Heart left ventricle (tissue), 16 donors: ENCODE measurements around the gene XCL1. TPM values are rescaled to one million over a fixed set of nuclear protein-coding genes. Genes with fewer than 3 reads are reported as not detected.
A peak's percentile ranks its signal among the peaks of the same experiment; 100 is the strongest.

Experiments used
- ATAC-seq, 4 donors: fragments of 200-7000 bp; cut with Tn5 transposase; one replicate each; pipeline ENCODE4 v1.9.1; 2020 to 2022; ENCODE audit warnings: moderate library complexity in 4 of 4, mild to moderate bottlenecking in 3 of 4, moderate number of reproducible peaks in 1 of 4
- DNase-seq, 5 donors: peaks; one replicate each; pipeline ENCODE4 v3.0.0-alpha.2; 2020
- H3K27ac ChIP-seq, 12 donors: fragments of 200-600 bp; sonication (generic) in 4 of 12; one replicate each; pipeline versions ENCODE4 v1.5.0 to v1.8.0; 2016 to 2022; ENCODE audit warnings: mild to moderate bottlenecking in 2 of 12
- H3K27me3 ChIP-seq, 9 donors: fragments of 200-600 bp; sonication (generic) in 2 of 9; one replicate each; pipeline versions ENCODE4 v1.5.1 to v1.8.0; 2016 to 2022; ENCODE audit warnings: mild to moderate bottlenecking in 3 of 9
- H3K36me3 ChIP-seq, 9 donors: fragments of 200-600 bp; sonication (generic) in 2 of 9; one replicate each; pipeline versions ENCODE4 v1.5.0 to v1.8.0; 2018 to 2022; ENCODE audit warnings: mild to moderate bottlenecking in 2 of 9
- H3K4me1 ChIP-seq, 12 donors: fragments of 200-600 bp; sonication (generic) in 4 of 12; one replicate each; pipeline versions ENCODE4 v1.5.0 to v1.8.0; 2016 to 2022; ENCODE audit warnings: mild to moderate bottlenecking in 3 of 12
- H3K4me3 ChIP-seq, 12 donors: fragments of 200-600 bp; sonication (generic) in 4 of 12; one replicate each; pipeline versions ENCODE4 v1.5.0 to v1.8.0; 2017 to 2022; ENCODE audit warnings: mild to moderate bottlenecking in 9 of 12, moderate library complexity in 4 of 12
- H3K9me3 ChIP-seq, 12 donors: fragments of 200-600 bp; sonication (generic) in 4 of 12; one replicate each; pipeline versions ENCODE4 v1.5.0 to v1.8.0; 2016 to 2022; ENCODE audit warnings: mild to moderate bottlenecking in 1 of 12
- CTCF ChIP-seq, 12 donors: fragments of 200-600 bp; sonication (generic) in 4 of 12; IDR thresholded peaks; one replicate each; pipeline versions ENCODE4 v1.5.0 to v1.8.0; 2018 to 2022; ENCODE audit warnings: antibody characterized with exemption in 12 of 12, mild to moderate bottlenecking in 5 of 12
- POLR2A ChIP-seq, 2 donors: fragments of 450-650 bp; IDR thresholded peaks; one replicate each; pipeline ENCODE4 v1.6.1; 2017; ENCODE audit warnings: antibody characterized with exemption in 2 of 2, mild to moderate bottlenecking in 2 of 2, moderate library complexity in 2 of 2
- WGBS, 4 donors: extraction: QIAGEN DNeasy Blood & Tissue Kit in 2 of 4; methylation state at CpG; one replicate each; pipeline versions ENCODE4 v1.1.5 to v1.1.7; 2013 to 2018; 5-methylcytosine and 5-hydroxymethylcytosine counted together
- intact Hi-C, 10 donors: fragments of 100-400 bp; cut with DNase I; formaldehyde crosslinking; loops; one replicate each; pipeline versions ENCODE4 v1.11.1 to v1.14.2; 2022
- polyA plus RNA-seq, 2 donors: library from polyadenylated mRNA; stranded (reverse); fragments of 200-250 nt; gene quantifications; one replicate each; pipeline ENCODE4 v1.2.3, GENCODE V29; 2013
- total RNA-seq, 9 donors: library from RNA; depleted of rRNA in 2 of 9; stranded (reverse); fragments of >200 nt in 2 of 9; fragmentation: NEBNext Ultra II Directional in 3 of 9; extraction: Animal tissue kit (Norgen Biotek cat#: 25700) in 3 of 9; gene quantifications; one replicate each; pipeline versions ENCODE4 v1.1.0 to v1.2.4, GENCODE V29; 2016 to 2023
- donor health status: ischemic (EF 13 %, LVEDD 7.1; RV severe dilation, severe dysfunction).
- donor health status: healthy with polysubstance abuse.
- donor health status: DM: no; HTN: yes; CAD: no.
- donor health status: DM: no; HTN: no; CAD: no.
- donor health status: ischemic (EF 25% LVEDD 6.9; RV normal size, moderate dysfunction).
- donor health status: ischemic (EF 25% LVEDD 5.7; RV mildly dilated, moderate dysfunction).
- donor health status: healthy.
- donor health status: DM: yes; HTN: yes; CAD: no.
- donor health status: ischemic (EF 35%, LVEDD 5.7; RV mildly dilated, moderate dysfunction).
- donor health status: nonischemic (EF 11% LVEDD 7.7; RV severe dilation, severe dysfunction).
- donor health status: DM: yes; HTN: yes; CAD: no.
- donor health status: PGD.
- donor health status: ischemic (EF 29% LVEDD 5.4; RV normal size, mild dysfunction).
- donor health status: nonischemic (EF 23%, LVEDD 6.1; RV moderate dilation, normal function).

XCL1 gene
- total and polyA plus RNA-seq, 11 donors: 0.14 to 2.3 (median 0.91) TPM; not detected in 5

- Histone ChIP-seq H3K4me1 (peaks cover 0 to 17% (median under 1%) of the 10 kb centered on the region in 12 donors), H3K9me3 (no peaks in the 10 kb centered on the region), H3K4me3 (no peak overlapping the region), H3K27me3 (no peaks in the 10 kb centered on the region), H3K36me3 (no peaks in the 10 kb centered on the region), H3K27ac (no peak overlapping the region)
- TF ChIP-seq CTCF (IDR thresholded peaks at IDR 0.05): peak; percentile 68 to 90 (median 82)
- TF ChIP-seq POLR2A (IDR thresholded peaks at IDR 0.05): no peak
- peak; percentile 63 to 91 (median 90) for ATAC-seq
- intact Hi-C loops: loop anchor here (1.0 to 10.0 kb wide), 11 partner anchors 259 to 944 kb away; partner anchors contain the start of gene ATP1B1 (in 1 of the 10)
- WGBS, 4 donors: 29 to 36% (median 32%) methylated on average over 4 of the region's 4 CpGs
- peak; percentile 69 to 86 (median 79) for DNase-seq
Measured at GRCh38 chr1:168603501-168604110, 27.2 kb downstream of the XCL1 start.

- no peak overlapping the region for H3K4me3 ChIP-seq
- intact Hi-C loops: loop anchor here in 9 of 10 donors (2.0 to 10.0 kb wide), 6 partner anchors 261 to 939 kb away; partner anchors contain the start of gene ATP1B1 (in 1 of the 9)
- H3K27ac ChIP-seq: no peak overlapping the region
- H3K9me3 ChIP-seq: no peaks in the 10 kb centered on the region
- H3K4me1 ChIP-seq: peaks cover 0 to 21% (median 8%) of the 10 kb centered on the region in 12 donors
- DNase-seq (no peak), ATAC-seq (no peak)
- H3K27me3 ChIP-seq: no peaks in the 10 kb centered on the region
- no peak for TF ChIP-seq CTCF (IDR thresholded peaks at IDR 0.05)
- H3K36me3 ChIP-seq: no peaks in the 10 kb centered on the region
Measured at GRCh38 chr1:168605443-168605842, 29.0 kb downstream of the XCL1 start.

GRCh38 chr1:168606096-168606495, 29.7 kb downstream of the XCL1 start:
- ATAC-seq: no peak
- H3K9me3 ChIP-seq: no peaks in the 10 kb centered on the region
- no peaks in the 10 kb centered on the region for H3K36me3 ChIP-seq
- no peaks in the 10 kb centered on the region for H3K27me3 ChIP-seq
- DNase-seq: no peak
- H3K27ac ChIP-seq: no peak overlapping the region
- H3K4me1 ChIP-seq: peaks cover 0 to 21% (median 8%) of the 10 kb centered on the region in 12 donors
- intact Hi-C loops: loop anchor here in 8 of 10 donors (5.0 to 10.0 kb wide), 5 partner anchors 261 to 939 kb away; partner anchors contain the start of gene ATP1B1 (in 1 of the 8)
- no peak overlapping the region for H3K4me3 ChIP-seq
- TF ChIP-seq POLR2A (IDR thresholded peaks at IDR 0.05): no peak
- no peak for TF ChIP-seq CTCF (IDR thresholded peaks at IDR 0.05)

GRCh38 chr1:168607872-168608428, 31.5 kb downstream of the XCL1 start:
- DNase-seq (peak in 1 of 5 donors; percentile 39), ATAC-seq (peak; percentile 64 to 77 (median 72))
- Histone ChIP-seq H3K27me3 (no peaks in the 10 kb centered on the region), H3K9me3 (no peaks in the 10 kb centered on the region), H3K4me1 (peaks cover 0 to 23% (median 8%) of the 10 kb centered on the region in 12 donors), H3K27ac (peak overlapping the region in 6 of 12 donors; percentile 19 to 64 (median 52)), H3K36me3 (no peaks in the 10 kb centered on the region), H3K4me3 (no peak overlapping the region)
- 57 to 71% (median 69%) methylated on average over 3 of the region's 3 CpGs for WGBS, 4 donors
- intact Hi-C loops: loop anchor here in 8 of 10 donors (5.0 to 10.0 kb wide), 5 partner anchors 263 to 937 kb away; partner anchors contain the start of gene ATP1B1 (in 1 of the 8)
- TF ChIP-seq CTCF (IDR thresholded peaks at IDR 0.05) (no peak), POLR2A (IDR thresholded peaks at IDR 0.05) (no peak)
